GM11168 (cell line): ENCODE results near the gene CACNG4.

Experiments
- in situ Hi-C: fragments of 300-500 bp; cut with MboI; formaldehyde crosslinking; loops from one replicate; pipeline ENCODE4 v1.12.0; 2022; ENCODE audit warnings: low sequenced_read_pairs; ENCODE audit not compliant: unreplicated experiment

CACNG4 gene

GRCh38 chr17:67054608-67055007 is 90.1 kb downstream of the CACNG4 start:
- in situ Hi-C loops: no loop called here

- in situ Hi-C loops: no loop called here
Observed at GRCh38 chr17:67055041-67055443, 90.5 kb downstream of the CACNG4 start.

GRCh38 chr17:67055811-67056745 is 91.6 kb downstream of the CACNG4 start:
- in situ Hi-C loops: no loop called here

GRCh38 chr17:67056746-67057490 is 92.4 kb downstream of the CACNG4 start:
- in situ Hi-C loops: no loop called here

GRCh38 chr17:67058036-67058435 is 93.5 kb downstream of the CACNG4 start:
- in situ Hi-C loops: no loop called here

GRCh38 chr17:67059372-67059771 is 94.9 kb downstream of the CACNG4 start:
- in situ Hi-C loops: no loop called here

GRCh38 chr17:67063141-67063540 is 98.6 kb downstream of the CACNG4 start:
- in situ Hi-C loops: no loop called here

GRCh38 chr17:67066717-67067116 is 102.2 kb downstream of the CACNG4 start:
- in situ Hi-C loops: no loop called here

- in situ Hi-C loops: no loop called here
Observed at GRCh38 chr17:67067571-67068482, 103.3 kb downstream of the CACNG4 start.

- in situ Hi-C loops: no loop called here
Observed at GRCh38 chr17:67068999-67069398, 104.5 kb downstream of the CACNG4 start.

GRCh38 chr17:67069603-67070136 is 105.2 kb downstream of the CACNG4 start:
- in situ Hi-C loops: no loop called here

- in situ Hi-C loops: no loop called here
Observed at GRCh38 chr17:67071595-67071994, 107.1 kb downstream of the CACNG4 start.

- in situ Hi-C loops: no loop called here
Observed at GRCh38 chr17:67072885-67073284, 108.4 kb downstream of the CACNG4 start.

- in situ Hi-C loops: no loop called here
Observed at GRCh38 chr17:67074781-67075180, 110.3 kb downstream of the CACNG4 start.

- in situ Hi-C loops: no loop called here
Observed at GRCh38 chr17:67076290-67076689, 111.8 kb downstream of the CACNG4 start.

GRCh38 chr17:67078292-67078691 is 113.8 kb downstream of the CACNG4 start:
- in situ Hi-C loops: no loop called here

GRCh38 chr17:67079491-67079890 is 115.0 kb downstream of the CACNG4 start:
- in situ Hi-C loops: no loop called here

- in situ Hi-C loops: no loop called here
Observed at GRCh38 chr17:67080804-67081203, 116.3 kb downstream of the CACNG4 start.

GRCh38 chr17:67082107-67082506 is 117.6 kb downstream of the CACNG4 start:
- in situ Hi-C loops: no loop called here
